Measurements from ENCODE around the gene KLHL6. TPM values are rescaled to one million over a fixed set of nuclear protein-coding genes. Genes with fewer than 3 reads are reported as not detected.
"Not testable (repeated sequence)": the region's sequence is repeated elsewhere in the genome, so short reads cannot be mapped to it uniquely, and the experiment has no call there.

KLHL6 gene
- total RNA-seq, 2 experiments from 2014 or later: 40.4 to 41.2 TPM

GRCh38 chr3:183481582-183481981 is 73.9 kb downstream of the KLHL6 start:
- no peak overlapping the region for H3K4me3 Mint-ChIP-seq
- ChIA-PET POLR2A (no interaction called here), CTCF (interaction anchor here (0.5 to 1.2 kb wide), 3 partner anchors 20 to 32 kb away, joined by 3 to 5 read pairs (median 4); no protein-coding TSS in a partner anchor)
- H3K4me1 Mint-ChIP-seq: peaks cover 9% of the 10 kb centered on the region
- no peak for DNase-seq
- no peaks in the 10 kb centered on the region for H3K27me3 Mint-ChIP-seq
- no peaks in the 10 kb centered on the region for H3K36me3 Mint-ChIP-seq (ENCODE audit: low read depth)
- no peaks in the 10 kb centered on the region for H3K9me3 Mint-ChIP-seq
- H3K27ac Mint-ChIP-seq: no peak overlapping the region

GRCh38 chr3:183478501-183478900 is 77.0 kb downstream of the KLHL6 start:
- DNase-seq: no peak
- no peaks in the 10 kb centered on the region for H3K36me3 Mint-ChIP-seq (ENCODE audit: low read depth)
- POLR2A ChIA-PET: no interaction called here
- no peaks in the 10 kb centered on the region for H3K9me3 Mint-ChIP-seq
- no peak overlapping the region for H3K4me3 Mint-ChIP-seq
- no peaks in the 10 kb centered on the region for H3K27me3 Mint-ChIP-seq
- CTCF ChIA-PET: interaction anchor here (0.7 to 2.0 kb wide), 4 partner anchors 10 to 98 kb away, joined by 3 to 9 read pairs (median 4); no protein-coding TSS in a partner anchor
- H3K27ac Mint-ChIP-seq: no peak overlapping the region
- H3K4me1 Mint-ChIP-seq: peaks cover 9% of the 10 kb centered on the region

- H3K27ac Mint-ChIP-seq: no peak overlapping the region
- POLR2A ChIA-PET: no interaction called here
- no peaks in the 10 kb centered on the region for H3K36me3 Mint-ChIP-seq (ENCODE audit: low read depth)
- no peaks in the 10 kb centered on the region for H3K27me3 Mint-ChIP-seq
- no peak for DNase-seq
- H3K4me3 Mint-ChIP-seq: no peak overlapping the region
- H3K4me1 Mint-ChIP-seq: peaks cover 9% of the 10 kb centered on the region
- H3K9me3 Mint-ChIP-seq: no peaks in the 10 kb centered on the region
- CTCF ChIA-PET: interaction anchor here (1.1 kb wide), 1 partner anchor 99 kb away, joined by 3 read pairs; no protein-coding TSS in a partner anchor
Observed at GRCh38 chr3:183477801-183478456, 77.6 kb downstream of the KLHL6 start.

- not testable (repeated sequence) for H3K27me3 Mint-ChIP-seq, H3K4me3 Mint-ChIP-seq
- CTCF ChIA-PET: interaction anchor here (1.0 kb wide), 1 partner anchor 45 kb away, joined by 3 read pairs; no protein-coding TSS in a partner anchor
Observed at GRCh38 chr3:183475764-183476162, 79.7 kb downstream of the KLHL6 start.

GRCh38 chr3:183475016-183475763 is 80.3 kb downstream of the KLHL6 start:
- Mint-ChIP-seq H3K4me3 (no peak overlapping the region), H3K36me3 (ENCODE audit: low read depth) (no peaks in the 10 kb centered on the region), H3K27ac (no peak overlapping the region), H3K9me3 (no peaks in the 10 kb centered on the region), H3K4me1 (peaks cover 3% of the 10 kb centered on the region), H3K27me3 (no peaks in the 10 kb centered on the region)
- ChIA-PET POLR2A (interaction anchor here (0.6 kb wide), 1 partner anchor 106 kb away, joined by 3 read pairs; no protein-coding TSS in a partner anchor), CTCF (interaction anchor here (1.0 kb wide), 1 partner anchor 45 kb away, joined by 3 read pairs; no protein-coding TSS in a partner anchor)
- DNase-seq: no peak

More at GRCh38 chr3:183475764-183476162, 79.7 kb downstream of the KLHL6 start:
- not testable (repeated sequence) for H3K9me3 Mint-ChIP-seq; H3K4me1 Mint-ChIP-seq; H3K36me3 Mint-ChIP-seq (ENCODE audit: low read depth); H3K27ac Mint-ChIP-seq; DNase-seq
- POLR2A ChIA-PET: interaction anchor here (0.6 kb wide), 1 partner anchor 105 kb away, joined by 3 read pairs; no protein-coding TSS in a partner anchor

- POLR2A ChIA-PET: no interaction called here
- Mint-ChIP-seq H3K27ac (no peak overlapping the region), H3K4me3 (no peak overlapping the region), H3K27me3 (no peaks in the 10 kb centered on the region), H3K36me3 (ENCODE audit: low read depth) (no peaks in the 10 kb centered on the region), H3K9me3 (no peaks in the 10 kb centered on the region), H3K4me1 (peaks cover 9% of the 10 kb centered on the region)
- no peak for DNase-seq
- CTCF ChIA-PET: interaction anchor here (2.3 kb wide), 1 partner anchor 293 kb away, joined by 6 read pairs; no protein-coding TSS in a partner anchor
Observed at GRCh38 chr3:183473969-183474368, 81.5 kb downstream of the KLHL6 start.

DNA sequence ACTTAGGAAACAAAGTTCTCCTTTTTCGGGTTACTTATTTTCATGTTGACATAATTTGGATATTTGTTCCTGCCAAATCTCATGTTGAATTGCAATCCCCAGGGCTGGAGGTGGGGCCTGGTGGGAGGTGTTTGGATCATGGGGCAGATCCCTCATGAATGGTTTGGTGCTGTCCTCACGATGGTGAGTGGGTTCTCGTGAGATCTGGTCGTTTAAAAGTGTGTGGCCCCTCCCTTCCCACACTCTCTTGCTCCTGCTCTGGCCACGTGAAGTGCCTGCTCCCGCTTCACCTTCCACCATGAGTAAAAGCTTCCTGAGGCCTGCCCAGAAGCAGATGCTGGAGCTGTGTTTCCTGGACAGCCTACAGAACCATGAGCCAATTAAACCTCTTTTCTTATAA is 83.4 kb downstream of the KLHL6 start:
- CTCF ChIA-PET: interaction anchor here (0.9 to 2.3 kb wide), 3 partner anchors 163 to 317 kb away, joined by 3 to 6 read pairs (median 3); partner anchors contain the start of gene KLHL24
- POLR2A ChIA-PET: no interaction called here
- no peak for DNase-seq
- H3K4me3 Mint-ChIP-seq: no peak overlapping the region
- H3K36me3 Mint-ChIP-seq (ENCODE audit: low read depth): no peaks in the 10 kb centered on the region
- no peaks in the 10 kb centered on the region for H3K9me3 Mint-ChIP-seq
- no peak overlapping the region for H3K27ac Mint-ChIP-seq
- no peaks in the 10 kb centered on the region for H3K27me3 Mint-ChIP-seq
- H3K4me1 Mint-ChIP-seq: peaks cover 20% of the 10 kb centered on the region

- DNase-seq: no peak
- no peaks in the 10 kb centered on the region for H3K36me3 Mint-ChIP-seq (ENCODE audit: low read depth)
- H3K27ac Mint-ChIP-seq: no peak overlapping the region
- H3K4me3 Mint-ChIP-seq: no peak overlapping the region
- peaks cover 20% of the 10 kb centered on the region for H3K4me1 Mint-ChIP-seq
- CTCF ChIA-PET: interaction anchor here (0.6 to 2.0 kb wide), 7 partner anchors 92 to 397 kb away, joined by 3 to 9 read pairs (median 6); no protein-coding TSS in a partner anchor
- H3K9me3 Mint-ChIP-seq: no peaks in the 10 kb centered on the region
- no peaks in the 10 kb centered on the region for H3K27me3 Mint-ChIP-seq
- POLR2A ChIA-PET: no interaction called here
Observed at GRCh38 chr3:183468424-183468823, 87.1 kb downstream of the KLHL6 start.

DNA sequence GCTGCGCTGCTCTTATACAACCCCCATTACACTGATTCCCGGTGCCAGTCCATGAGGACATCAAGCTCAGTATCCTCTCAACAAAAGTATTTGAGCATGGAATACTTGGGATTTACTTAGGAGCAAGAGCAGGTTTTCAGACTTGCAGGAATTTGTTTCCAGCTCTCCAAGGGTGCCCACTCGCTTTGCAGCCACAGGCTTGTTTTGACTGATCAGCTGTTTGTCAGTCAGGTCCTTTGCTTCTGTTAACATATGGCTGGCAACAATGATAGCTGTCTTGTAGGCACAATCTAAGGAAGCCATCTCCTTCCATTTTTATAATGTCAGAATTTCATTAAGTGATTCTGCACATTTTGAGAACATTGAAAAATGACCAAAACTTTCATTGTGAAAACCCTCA is 88.9 kb downstream of the KLHL6 start:
- DNase-seq: no peak
- Mint-ChIP-seq H3K4me1 (peaks cover 20% of the 10 kb centered on the region), H3K27me3 (peaks cover 5% of the 10 kb centered on the region), H3K36me3 (ENCODE audit: low read depth) (no peaks in the 10 kb centered on the region), H3K27ac (no peak overlapping the region), H3K9me3 (no peaks in the 10 kb centered on the region), H3K4me3 (no peak overlapping the region)
- ChIA-PET CTCF (interaction anchor here (0.7 to 1.2 kb wide), 3 partner anchors 15 to 409 kb away, joined by 3 to 4 read pairs (median 4); no protein-coding TSS in a partner anchor), POLR2A (no interaction called here)

GRCh38 chr3:183465710-183466109 is 89.8 kb downstream of the KLHL6 start:
- H3K4me3 Mint-ChIP-seq; H3K36me3 Mint-ChIP-seq (ENCODE audit: low read depth); DNase-seq; CTCF ChIA-PET; POLR2A ChIA-PET; H3K27me3 Mint-ChIP-seq; H3K27ac Mint-ChIP-seq; H3K9me3 Mint-ChIP-seq: not testable (repeated sequence)
- H3K4me1 Mint-ChIP-seq: peaks cover 20% of the 10 kb centered on the region

- Mint-ChIP-seq H3K9me3 (no peaks in the 10 kb centered on the region), H3K36me3 (ENCODE audit: low read depth) (no peaks in the 10 kb centered on the region), H3K27me3 (peaks cover 5% of the 10 kb centered on the region), H3K4me1 (peaks cover 16% of the 10 kb centered on the region), H3K4me3 (no peak overlapping the region), H3K27ac (no peak overlapping the region)
- POLR2A ChIA-PET: no interaction called here
- CTCF ChIA-PET: interaction anchor here (0.5 to 1.1 kb wide), 3 partner anchors 31 to 420 kb away, joined by 3 read pairs; partner anchors contain the start of gene PARL
- DNase-seq: no peak
Observed at GRCh38 chr3:183464480-183464879, 91.0 kb downstream of the KLHL6 start.

GRCh38 chr3:183460081-183461055 is 95.1 kb downstream of the KLHL6 start:
- Mint-ChIP-seq H3K27ac (no peak overlapping the region), H3K36me3 (ENCODE audit: low read depth) (peaks cover under 1% of the 10 kb centered on the region), H3K27me3 (peaks cover 5% of the 10 kb centered on the region), H3K4me1 (no peaks in the 10 kb centered on the region), H3K4me3 (no peak overlapping the region), H3K9me3 (no peaks in the 10 kb centered on the region)
- POLR2A ChIA-PET: no interaction called here
- CTCF ChIA-PET: no interaction called here
- no peak for DNase-seq

Data from activated CD4-positive, alpha-beta T cell treated with anti-CD3 and anti-CD28 coated beads, Interleukin-2, amount 10 ng/mL, durations not matched to agents 7 days and 5 days (primary cell).